GM21390 (cell line): ENCODE results near the gene SPATA3.
"Not testable (repeated sequence)": the region's sequence is repeated elsewhere in the genome, so short reads cannot be mapped to it uniquely, and the experiment has no call there.

ENCODE experiments used
- ATAC-seq: cut with Tn5 transposase; IDR thresholded peaks from one replicate; pipeline ENCODE4 v1.9.1; 2021; ENCODE audit not compliant: unreplicated experiment

SPATA3 gene

GRCh38 chr2:230968314-230968713 is 27.6 kb upstream of the SPATA3 start:
- ATAC-seq, result not testable (repeated sequence)

GRCh38 chr2:230968921-230969658 is 26.8 kb upstream of the SPATA3 start:
- no peak for ATAC-seq

GRCh38 chr2:230969659-230970015 is 26.3 kb upstream of the SPATA3 start:
- ATAC-seq, result no peak

- ATAC-seq, result no peak
These were observed 23.9 kb upstream of the SPATA3 start for GRCh38 chr2:230972046-230972445.

- peak; percentile 80 for ATAC-seq
These were observed 21.6 kb upstream of the SPATA3 start for GRCh38 chr2:230974096-230974913.

- no peak for ATAC-seq
These were observed 20.0 kb upstream of the SPATA3 start for GRCh38 chr2:230975927-230976326.

- ATAC-seq, result no peak
These were observed 19.2 kb upstream of the SPATA3 start for GRCh38 chr2:230976671-230977171.

GRCh38 chr2:230980468-230980867 is 15.5 kb upstream of the SPATA3 start:
- ATAC-seq, result no peak

GRCh38 chr2:230981704-230982103 is 14.2 kb upstream of the SPATA3 start:
- ATAC-seq, result no peak

- ATAC-seq, result no peak
These were observed 13.8 kb upstream of the SPATA3 start for GRCh38 chr2:230982126-230982525.

GRCh38 chr2:230982528-230982927 is 13.4 kb upstream of the SPATA3 start:
- no peak for ATAC-seq

- ATAC-seq, result no peak
These were observed 12.4 kb upstream of the SPATA3 start for GRCh38 chr2:230983566-230983965.

- peak; percentile 70 for ATAC-seq
These were observed 11.3 kb upstream of the SPATA3 start for GRCh38 chr2:230984393-230985220.

GRCh38 chr2:230985519-230986231 is 10.2 kb upstream of the SPATA3 start:
- ATAC-seq, result no peak

GRCh38 chr2:230986520-230987136 is 9.3 kb upstream of the SPATA3 start:
- ATAC-seq, result no peak

GRCh38 chr2:230987137-230988020 is 8.5 kb upstream of the SPATA3 start:
- no peak for ATAC-seq

GRCh38 chr2:230989731-230990130 is 6.2 kb upstream of the SPATA3 start:
- ATAC-seq, result no peak

- no peak for ATAC-seq
These were observed 5.6 kb upstream of the SPATA3 start for GRCh38 chr2:230990131-230990898.

GRCh38 chr2:230990899-230991150 is 5.1 kb upstream of the SPATA3 start:
- ATAC-seq, result no peak
